Subcutaneous abdominal adipose tissue (tissue), 5 donors: ENCODE measurements around the gene CRY1.

Experiments
- H3K27ac ChIP-seq: one replicate; pipeline ENCODE4 v1.7.0; 2013; ENCODE audit warnings: low read depth, mild to moderate bottlenecking, inconsistent platforms, low read length, moderate library complexity
- H3K27me3 ChIP-seq, 5 donors: one replicate each; pipeline ENCODE4 v1.7.0; 2013; ENCODE audit warnings: low read length in 5 of 5, inconsistent platforms in 1 of 5; ENCODE audit not compliant: control insufficient read depth in 5 of 5, insufficient read depth in 4 of 5
- H3K36me3 ChIP-seq, 5 donors: one replicate each; pipeline ENCODE4 v1.7.0; 2013; ENCODE audit warnings: low read length in 5 of 5; ENCODE audit not compliant: control insufficient read depth in 5 of 5, insufficient read depth in 5 of 5
- H3K4me1 ChIP-seq, 5 donors: one replicate each; pipeline ENCODE4 v1.7.0; 2013; ENCODE audit warnings: low read length in 5 of 5, mild to moderate bottlenecking in 3 of 5, moderate library complexity in 1 of 5; ENCODE audit not compliant: control insufficient read depth in 5 of 5, insufficient read depth in 5 of 5
- H3K4me3 ChIP-seq, 5 donors: one replicate each; pipeline ENCODE4 v1.7.0; 2013; ENCODE audit warnings: low read length in 5 of 5, low read depth in 1 of 5
- H3K9ac ChIP-seq, 5 donors: one replicate each; pipeline ENCODE4 v1.7.0; 2013; ENCODE audit warnings: low read length in 5 of 5, mild to moderate bottlenecking in 4 of 5, moderate library complexity in 3 of 5
- H3K9me3 ChIP-seq, 5 donors: one replicate each; pipeline ENCODE4 v1.7.0; 2013; ENCODE audit warnings: low read length in 5 of 5; ENCODE audit not compliant: control insufficient read depth in 5 of 5
- donor health status: healthy.
- donor health status: healthy.
- donor health status: healthy.
- donor health status: healthy.
- donor health status: healthy.

The CRY1 gene

GRCh38 chr12:106956048-106956578 is 137.2 kb downstream of the CRY1 start:
- Histone ChIP-seq H3K4me1 (peaks cover 8 to 43% (median 35%) of the 10 kb centered on the region in 5 donors), H3K36me3 (no peaks in the 10 kb centered on the region), H3K4me3 (peak overlapping the region; percentile 70 to 96 (median 94)), H3K27ac (peak overlapping the region; percentile 90), H3K27me3 (no peaks in the 10 kb centered on the region), H3K9ac (peak overlapping the region; percentile 68 to 96 (median 85)), H3K9me3 (no peaks in the 10 kb centered on the region)

- peaks cover 8 to 43% (median 35%) of the 10 kb centered on the region in 5 donors for H3K4me1 ChIP-seq
- H3K9me3 ChIP-seq, result no peaks in the 10 kb centered on the region
- peak within 1 kb of the TSS; percentile 90 for H3K27ac ChIP-seq
- peak within 1 kb of the TSS; percentile 68 to 96 (median 87) for H3K9ac ChIP-seq
- no peaks in the 10 kb centered on the region for H3K27me3 ChIP-seq
- peak within 1 kb of the TSS; percentile 70 to 96 (median 94) for H3K4me3 ChIP-seq
- H3K36me3 ChIP-seq, result no peaks in the 10 kb centered on the region
These were observed 137.8 kb downstream of the CRY1 start, which contains the start of gene TMEM263 for GRCh38 chr12:106955377-106956047. TMEM263 (plus strand) TSS chr12:106955907; CDS start chr12:106967117, 11,210 bp downstream.

DNA sequence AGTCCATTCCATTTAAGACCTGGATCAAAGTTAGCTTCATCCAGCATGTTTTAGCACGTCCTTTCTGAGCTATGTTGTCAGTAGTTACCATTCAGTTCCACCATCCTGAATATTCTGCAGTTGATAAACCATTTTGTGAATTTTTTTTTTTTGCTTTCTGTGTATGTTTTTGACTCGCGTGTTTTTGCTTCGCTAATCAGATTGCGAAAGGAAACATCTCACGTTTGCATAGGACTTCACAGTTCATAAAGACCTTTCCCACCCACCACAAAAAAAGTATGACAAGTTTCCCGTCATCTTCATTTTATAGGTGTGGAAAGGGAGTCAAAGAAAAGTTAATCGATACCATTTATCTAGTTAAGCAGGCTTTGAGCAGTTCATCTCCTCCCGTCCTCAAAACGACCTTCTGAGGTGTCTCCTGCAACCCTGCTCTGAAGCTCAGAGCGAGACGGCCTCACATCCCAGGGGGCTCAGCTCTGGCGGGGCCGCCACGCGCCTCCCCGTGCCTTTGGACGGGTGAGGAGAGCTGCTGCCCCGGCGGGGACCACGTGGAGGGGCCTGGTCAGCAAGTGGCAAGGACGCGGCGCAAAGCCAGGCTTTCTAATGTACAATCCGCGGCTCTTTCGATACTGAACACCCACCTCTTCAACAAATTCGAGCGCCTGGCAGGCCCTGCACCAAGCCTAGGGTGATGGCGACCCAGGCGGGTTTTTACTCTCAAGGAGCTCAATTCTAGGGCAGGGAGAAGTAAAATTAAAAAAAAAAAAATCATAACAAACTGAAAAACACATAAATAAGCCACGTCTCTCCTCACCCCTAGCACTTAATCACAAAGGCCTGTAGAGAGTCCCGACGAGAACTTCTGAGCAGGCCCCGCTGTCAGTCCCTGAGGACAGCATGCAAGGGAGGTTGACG is 138.6 kb downstream of the CRY1 start:
- peak overlapping the region; percentile 90 for H3K27ac ChIP-seq
- peaks cover 8 to 43% (median 35%) of the 10 kb centered on the region in 5 donors for H3K4me1 ChIP-seq

DNA sequence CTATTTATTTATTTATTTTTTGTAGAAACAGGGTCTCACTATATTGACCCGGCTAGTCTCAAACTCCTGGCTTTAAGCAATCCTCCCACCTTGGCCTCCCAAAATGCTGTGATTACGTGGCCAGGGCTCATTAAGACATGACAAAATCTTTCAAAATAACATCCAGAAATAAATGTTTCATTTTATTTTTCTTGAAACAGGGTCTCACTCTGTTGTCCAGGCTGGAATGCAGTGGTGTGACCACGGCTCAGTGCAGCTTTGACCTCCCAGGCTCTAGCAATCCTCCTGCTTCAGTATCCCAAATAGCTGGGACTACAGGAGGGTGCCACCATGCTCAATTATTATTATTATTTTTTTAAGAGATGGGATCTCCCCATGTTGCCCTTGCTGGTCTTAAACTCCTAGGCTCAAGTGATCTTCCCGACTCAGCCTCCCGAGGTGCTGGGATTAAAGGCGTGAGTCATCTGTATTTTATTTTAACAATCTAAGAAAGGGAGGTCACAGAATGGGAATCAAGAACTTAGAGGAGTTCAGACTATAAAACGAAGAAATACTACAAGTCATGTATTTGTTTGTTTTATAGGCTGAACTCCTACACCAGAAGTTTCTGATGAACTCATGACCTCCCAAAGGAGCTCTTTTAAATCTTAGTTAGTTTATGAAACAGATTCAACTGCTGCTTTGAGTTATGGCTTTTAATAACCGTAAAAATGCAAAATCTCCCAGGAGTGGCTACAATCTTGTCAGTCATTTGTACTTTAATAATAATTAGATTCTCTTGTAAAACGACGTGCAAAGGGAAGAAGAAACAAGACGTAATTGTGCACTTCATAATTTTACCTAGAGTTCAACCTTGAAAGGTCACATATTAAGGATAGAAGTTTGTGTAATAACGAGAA is 139.7 kb downstream of the CRY1 start:
- Histone ChIP-seq H3K27me3 (no peaks in the 10 kb centered on the region), H3K27ac (no peak overlapping the region), H3K4me3 (peak overlapping the region in 1 of 5 donors; percentile 96), H3K9ac (peak overlapping the region in 1 of 5 donors; percentile 96), H3K36me3 (no peaks in the 10 kb centered on the region), H3K9me3 (peaks cover 0 to 5% (median 0%) of the 10 kb centered on the region in 5 donors), H3K4me1 (peaks cover 8 to 40% (median 29%) of the 10 kb centered on the region in 5 donors)

More for the DNA sequence above, 138.6 kb downstream of the CRY1 start:
- peak overlapping the region; percentile 68 to 96 (median 87) for H3K9ac ChIP-seq
- H3K9me3 ChIP-seq, result no peaks in the 10 kb centered on the region
- no peaks in the 10 kb centered on the region for H3K27me3 ChIP-seq
- no peaks in the 10 kb centered on the region for H3K36me3 ChIP-seq
- H3K4me3 ChIP-seq, result peak overlapping the region; percentile 70 to 96 (median 94)

GRCh38 chr12:106950591-106950990 is 142.8 kb downstream of the CRY1 start:
- Histone ChIP-seq H3K9me3 (peaks cover 0 to 5% (median 0%) of the 10 kb centered on the region in 5 donors), H3K27ac (no peak overlapping the region), H3K36me3 (no peaks in the 10 kb centered on the region), H3K27me3 (no peaks in the 10 kb centered on the region), H3K9ac (no peak overlapping the region), H3K4me1 (peaks cover 4 to 18% (median 12%) of the 10 kb centered on the region in 5 donors), H3K4me3 (no peak overlapping the region)

- H3K4me1 ChIP-seq, result no peaks in the 10 kb centered on the region
- H3K9ac ChIP-seq, result no peak overlapping the region
- H3K9me3 ChIP-seq, result peaks cover 0 to 5% (median 0%) of the 10 kb centered on the region in 5 donors
- no peak overlapping the region for H3K27ac ChIP-seq
- H3K36me3 ChIP-seq, result no peaks in the 10 kb centered on the region
- no peak overlapping the region for H3K4me3 ChIP-seq
- H3K27me3 ChIP-seq, result no peaks in the 10 kb centered on the region
These were observed 145.9 kb downstream of the CRY1 start for GRCh38 chr12:106947461-106947860.

GRCh38 chr12:106945261-106945851 is 148.0 kb downstream of the CRY1 start:
- Histone ChIP-seq H3K27ac (no peak overlapping the region), H3K4me1 (no peaks in the 10 kb centered on the region), H3K4me3 (no peak overlapping the region), H3K9me3 (peaks cover 0 to 5% (median 0%) of the 10 kb centered on the region in 5 donors), H3K36me3 (no peaks in the 10 kb centered on the region), H3K27me3 (no peaks in the 10 kb centered on the region), H3K9ac (no peak overlapping the region)

GRCh38 chr12:106942775-106943174 is 150.6 kb downstream of the CRY1 start:
- H3K36me3 ChIP-seq, result no peaks in the 10 kb centered on the region
- H3K9me3 ChIP-seq, result no peaks in the 10 kb centered on the region
- no peak overlapping the region for H3K4me3 ChIP-seq
- no peak overlapping the region for H3K27ac ChIP-seq
- no peaks in the 10 kb centered on the region for H3K27me3 ChIP-seq
- H3K4me1 ChIP-seq, result no peaks in the 10 kb centered on the region
- no peak overlapping the region for H3K9ac ChIP-seq
